ENCODE results near the gene PRL. TPM values are rescaled to one million over a fixed set of nuclear protein-coding genes. Genes with fewer than 3 reads are reported as not detected.
A peak's percentile ranks its signal among the peaks of the same experiment; 100 is the strongest.

Gene PRL
- total and polyA plus RNA-seq, 2 of the 8 experiments (the other 6 are each of a cell fraction or from before 2014, with no cell fraction given) = not detected

GRCh38 chr6:22251348-22251747 lies 45.5 kb downstream of the PRL start:
- Histone ChIP-seq H4K20me1 (replicated peaks in 1 of 2; ENCODE audit: control insufficient read depth in 1 of 2, insufficient read depth in 2 of 2, low read length in 2 of 2) (no peaks in the 10 kb centered on the region), H3K56ac (replicated peaks; ENCODE audit: insufficient read length, low read depth, low read length) (no peak overlapping the region), H3K14ac (ENCODE audit: insufficient read length) (no peak overlapping the region), H3K9ac (replicated peaks in 1 of 4; ENCODE audit: extremely low read depth in 1 of 4, low read depth in 3 of 4, low read length in 3 of 4) (no peak overlapping the region), H3K18ac (ENCODE audit: extremely low read depth, low read length) (no peak overlapping the region; the same call in 1 of the 2 replicates), H2BK12ac (ENCODE audit: low read depth, low read length) (no peak overlapping the region), H2BK5ac (ENCODE audit: low read depth, low read length) (no peak overlapping the region), H2BK20ac (ENCODE audit: low read length) (no peak overlapping the region), H4K5ac (ENCODE audit: insufficient read length, low read depth, low read length) (peak overlapping the region; percentile 40), H2BK120ac (replicated peaks; ENCODE audit: low read depth, low read length) (peak overlapping the region; percentile 19), H3K27me3 (replicated peaks in 1 of 4; ENCODE audit: control insufficient read depth in 3 of 4, extremely low read depth in 1 of 4, insufficient read depth in 3 of 4, low read length in 3 of 4) (no peaks in the 10 kb centered on the region), H3K23me2 (ENCODE audit: low read depth, low read length) (no peaks in the 10 kb centered on the region; the same call in 1 of the 2 replicates), H2BK15ac (ENCODE audit: low read length) (no peak overlapping the region), H3K36me3 (ENCODE audit: control insufficient read depth in 2 of 4, insufficient read depth in 4 of 4, low read length in 3 of 4) (no peaks in the 10 kb centered on the region), H4K91ac (replicated peaks; ENCODE audit: insufficient read length, low read length) (no peak overlapping the region), H3K79me2 (ENCODE audit: control insufficient read depth in 1 of 2, insufficient read depth in 2 of 2, low read length in 2 of 2) (no peaks in the 10 kb centered on the region), H3K4me3 (ENCODE audit: extremely low read depth in 1 of 4, insufficient read depth in 2 of 4, low read depth in 3 of 4, low read length in 4 of 4) (peak overlapping the region in 1 of 4 experiments; percentile 30; a peak in 1 of 8 replicates), H3K4me2 (ENCODE audit: insufficient read depth in 1 of 2, low read depth in 2 of 2, low read length in 2 of 2) (peak overlapping the region in 1 of 2 experiments; percentile 31; a peak in 2 of 4 replicates), H2AFZ (ENCODE audit: low read length) (no peak overlapping the region), H3K9me3 (ENCODE audit: insufficient read depth in 2 of 2, low read depth in 1 of 2, low read length in 1 of 2) (no peaks in the 10 kb centered on the region), H4K8ac (ENCODE audit: extremely low read depth, insufficient read depth, low read length) (no peak overlapping the region), H3K23ac (ENCODE audit: insufficient read length) (no peak overlapping the region), H3K4ac (replicated peaks; ENCODE audit: insufficient read length, low read depth, low read length) (no peak overlapping the region), H3K4me1 (replicated peaks in 1 of 4; ENCODE audit: control insufficient read depth in 3 of 4, insufficient read depth in 4 of 4, low read length in 3 of 4) (peaks cover 0 to 12% (median 6%) of the 10 kb centered on the region in 4 experiments; a peak in 4 of 7 replicates), H3K79me1 (ENCODE audit: low read depth, low read length) (no peaks in the 10 kb centered on the region), H2AK5ac (ENCODE audit: low read depth, low read length) (no peak overlapping the region), H3K27ac (ENCODE audit: low read depth, low read length) (0 out of 2 replicates have a peak overlapping the region, but pooled peaks have one; percentile 19)
- no peak for TF ChIP-seq JUN (IDR thresholded peaks at IDR 0.05; ENCODE audit: low read depth, low read length)
- no peak for TF ChIP-seq USF2 (IDR thresholded peaks at IDR 0.05; ENCODE audit: low read length)
- no peak for TF ChIP-seq SIRT6 (IDR thresholded peaks at IDR 0.05; ENCODE audit: low read length)
- TF ChIP-seq NANOG (IDR thresholded peaks at IDR 0.05; ENCODE audit: insufficient read depth, low read depth, low read length, poor library complexity, severe bottlenecking) = no peak
- TF ChIP-seq PHF8 (conservative IDR thresholded peaks at IDR 0.05; ENCODE audit: low read depth, low read length) = no peak
- no peak for TF ChIP-seq KDM4A (IDR thresholded peaks at IDR 0.05; ENCODE audit: low read depth, low read length, severe bottlenecking)
- FAIRE-seq = no peak
- POLR2A ChIA-PET (ENCODE audit: partially characterized antibody) = no interaction called here
- CTCF ChIA-PET (ENCODE audit: partially characterized antibody) = no interaction called here
- DNase-seq (ENCODE audit: low read depth in 1 of 2, low spot score in 2 of 2) = no peak
- 75% methylated on average over 2 of the region's 2 CpGs; no CpG with 5 or more reads in 1 of the 2 experiments for WGBS, 2 experiments (ENCODE audit: extremely low coverage in 1 of 2, insufficient coverage in 1 of 2, insufficient read length in 1 of 2, insufficient replicate concordance in 2 of 2, low coverage in 1 of 2, low lambda C conversion rate in 2 of 2, missing lambda C conversion rate in 1 of 2)
